Astrocyte (in vitro differentiated cells and primary cell): ENCODE results near the gene PDE4A. TPM values are rescaled to one million over a fixed set of nuclear protein-coding genes. Genes with fewer than 3 reads are reported as not detected.

Source experiments
- DNase-seq: peaks from one replicate; pipeline ENCODE4 v3.0.0-alpha.2; 2010; ENCODE audit warnings: low read depth
- FAIRE-seq: peaks from 2 replicates; lab custom pipeline; 2011; peaks lifted over from hg19 to GRCh38; lab: Jason Lieb, UNC
- H2AFZ ChIP-seq: 2 replicates; pipeline ENCODE4 v1.6.0; 2012; ENCODE audit warnings: low read depth, low read length, inconsistent platforms
- H3K27ac ChIP-seq: 2 replicates; pipeline ENCODE4 v1.5.1; 2011; ENCODE audit warnings: low read depth, low read length, inconsistent platforms
- H3K27me3 ChIP-seq: 2 replicates; pipeline ENCODE4 v1.6.0; 2011; ENCODE audit warnings: low read length, inconsistent platforms; ENCODE audit not compliant: insufficient read depth
- H3K36me3 ChIP-seq: 2 replicates; pipeline ENCODE4 v1.5.1; 2011; ENCODE audit warnings: low read length, inconsistent platforms; ENCODE audit not compliant: insufficient read depth
- H3K4me1 ChIP-seq: 2 replicates; pipeline ENCODE4 v1.5.1; 2011; ENCODE audit warnings: low read length, inconsistent platforms; ENCODE audit not compliant: insufficient read depth
- H3K4me2 ChIP-seq: 2 replicates; pipeline ENCODE4 v1.6.0; 2012; ENCODE audit warnings: low read length, inconsistent platforms
- H3K4me3 ChIP-seq: 2 replicates; pipeline ENCODE4 v1.5.1; 2011; ENCODE audit warnings: low read depth, mild to moderate bottlenecking, low read length, inconsistent platforms; ENCODE audit not compliant: insufficient read depth
- H3K79me2 ChIP-seq: 2 replicates; pipeline ENCODE4 v1.6.0; 2012; ENCODE audit warnings: mild to moderate bottlenecking, low read length, inconsistent platforms; ENCODE audit not compliant: insufficient read depth
- H3K9ac ChIP-seq: 2 replicates; pipeline ENCODE4 v1.6.0; 2012; ENCODE audit warnings: mild to moderate bottlenecking, low read length, inconsistent platforms
- H3K9me3 ChIP-seq: 2 replicates; pipeline ENCODE4 v1.5.1; 2012; ENCODE audit warnings: low read depth, mild to moderate bottlenecking, low read length, inconsistent platforms; ENCODE audit not compliant: insufficient read depth
- H4K20me1 ChIP-seq: 2 replicates; pipeline ENCODE4 v1.6.0; 2012; ENCODE audit warnings: low read length, inconsistent platforms; ENCODE audit not compliant: insufficient read depth
- H3K27ac Mint-ChIP-seq: one replicate; pipeline ENCODE4 v1.8.0; 2021; ENCODE audit warnings: mild to moderate bottlenecking, mixed read lengths; ENCODE audit not compliant: unreplicated experiment
- H3K27me3 Mint-ChIP-seq: one replicate; pipeline ENCODE4 v1.8.0; 2021; ENCODE audit warnings: low read depth, mixed read lengths; ENCODE audit not compliant: unreplicated experiment
- H3K36me3 Mint-ChIP-seq: one replicate; pipeline ENCODE4 v1.8.0; 2021; ENCODE audit warnings: low read depth, mixed read lengths; ENCODE audit not compliant: unreplicated experiment
- H3K4me1 Mint-ChIP-seq: one replicate; pipeline ENCODE4 v1.8.0; 2021; ENCODE audit warnings: low read depth, mixed read lengths; ENCODE audit not compliant: unreplicated experiment
- H3K4me3 Mint-ChIP-seq: one replicate; pipeline ENCODE4 v1.8.0; 2021; ENCODE audit warnings: mild to moderate bottlenecking, moderate library complexity, mixed read lengths; ENCODE audit not compliant: unreplicated experiment
- H3K9me3 Mint-ChIP-seq: one replicate; pipeline ENCODE4 v1.8.0; 2021; ENCODE audit warnings: mild to moderate bottlenecking, mixed read lengths; ENCODE audit not compliant: unreplicated experiment
- EZH2 ChIP-seq: IDR thresholded peaks from 2 replicates; pipeline ENCODE4 v1.6.1; 2012; ENCODE audit warnings: mild to moderate bottlenecking, low read length, inconsistent platforms; ENCODE audit not compliant: insufficient read depth
- total RNA-seq: library from RNA; stranded (reverse); gene quantifications from 2 replicates; pipeline ENCODE4 v1.2.1, GENCODE V29; 2021
- TF ChIP-seq, protein P1 (sequence below): IDR thresholded peaks from 2 replicates; pipeline ENCODE4 v1.5.1; 2011; ENCODE audit warnings: low read depth, mild to moderate bottlenecking, inconsistent platforms, low read length, moderate library complexity; ENCODE audit not compliant: insufficient read depth

PDE4A gene
- total RNA-seq, 1 donor from 2014 or later = 3.2 TPM

DNA sequence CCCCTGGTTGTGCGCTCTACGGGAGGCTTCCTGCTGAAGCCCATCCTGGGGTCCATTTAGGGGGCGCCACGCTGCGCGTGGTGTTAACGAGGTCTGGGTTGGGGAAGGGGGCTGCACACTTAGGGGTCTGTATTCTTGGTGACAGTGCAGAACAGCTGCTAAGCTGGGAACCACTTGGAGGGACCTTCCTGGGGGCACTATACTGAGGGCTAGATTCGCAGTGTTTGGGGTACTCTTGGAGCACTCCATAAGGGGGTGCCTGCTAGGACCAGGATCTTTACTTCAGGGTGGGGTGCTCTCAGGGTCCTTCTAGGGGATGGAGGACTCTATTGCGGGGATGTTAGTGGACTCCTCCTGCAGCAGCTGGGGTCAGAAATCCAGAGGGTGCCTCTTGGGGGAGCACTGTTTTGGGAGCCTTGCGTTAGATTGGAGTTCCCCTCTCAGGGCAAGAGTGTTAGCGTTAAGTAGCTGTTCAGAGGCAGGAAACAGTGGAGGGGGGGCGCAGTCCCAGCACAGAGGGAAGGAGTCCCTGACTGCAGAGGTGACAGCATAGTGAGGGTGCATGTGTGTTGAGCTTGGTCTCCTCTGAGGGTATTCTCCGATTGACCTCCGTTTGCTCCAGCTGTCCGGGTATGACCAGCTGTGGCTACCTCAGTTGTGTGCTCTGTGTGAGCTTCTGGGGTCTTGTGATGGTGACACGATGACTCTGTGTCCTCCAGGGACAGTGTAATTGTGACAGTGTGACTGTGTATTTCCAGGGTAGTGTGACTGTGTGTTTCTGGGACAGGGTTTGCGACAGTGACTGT lies 1.1 kb downstream of the PDE4A start:
- Histone ChIP-seq H3K4me2 (peak overlapping the region; percentile 90), H3K27ac (no peak overlapping the region), H3K4me3 (peak overlapping the region; percentile 17)

DNA sequence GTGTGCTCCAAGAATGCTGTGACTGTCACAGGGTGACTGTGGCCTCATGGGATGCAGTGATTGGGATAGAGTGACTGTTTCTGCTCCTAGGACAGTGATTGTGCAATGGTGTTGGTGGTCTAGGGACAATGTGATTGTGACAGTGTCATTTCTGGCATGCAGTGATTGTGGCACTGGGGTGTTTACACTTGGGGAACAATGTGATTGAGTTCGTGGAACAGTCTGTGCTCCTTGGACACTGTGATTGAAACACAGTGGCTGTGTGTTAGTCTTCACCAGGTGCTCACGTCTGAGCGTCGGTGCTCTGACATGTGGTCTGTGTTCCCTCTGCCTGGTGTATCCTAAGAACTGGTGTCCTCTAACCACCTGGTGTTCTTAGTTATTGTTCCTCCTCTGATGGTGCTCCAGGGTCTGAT lies 1.7 kb downstream of the PDE4A start:
- H3K79me2 ChIP-seq = no peaks in the 10 kb centered on the region
- no peak overlapping the region for H3K9ac ChIP-seq
- FAIRE-seq (no peak), DNase-seq (no peak)
- H4K20me1 ChIP-seq = peaks cover 28% of the 10 kb centered on the region
- H3K4me1 ChIP-seq = peaks cover 44% of the 10 kb centered on the region
- H3K9me3 ChIP-seq = no peaks in the 10 kb centered on the region
- Mint-ChIP-seq H3K36me3 (no peaks in the 10 kb centered on the region), H3K4me1 (peaks cover 16% of the 10 kb centered on the region), H3K4me3 (peak overlapping the region; percentile 79), H3K9me3 (peaks cover 2% of the 10 kb centered on the region), H3K27ac (peak overlapping the region; percentile 80), H3K27me3 (peaks cover 47% of the 10 kb centered on the region)
- H3K4me3 ChIP-seq = no peak overlapping the region
- no peak overlapping the region for H2AFZ ChIP-seq
- no peaks in the 10 kb centered on the region for H3K36me3 ChIP-seq
- no peak overlapping the region for H3K27ac ChIP-seq
- peaks cover 31% of the 10 kb centered on the region for H3K27me3 ChIP-seq
- H3K4me2 ChIP-seq = peak overlapping the region; percentile 90
- TF ChIP-seq, protein P1, sequence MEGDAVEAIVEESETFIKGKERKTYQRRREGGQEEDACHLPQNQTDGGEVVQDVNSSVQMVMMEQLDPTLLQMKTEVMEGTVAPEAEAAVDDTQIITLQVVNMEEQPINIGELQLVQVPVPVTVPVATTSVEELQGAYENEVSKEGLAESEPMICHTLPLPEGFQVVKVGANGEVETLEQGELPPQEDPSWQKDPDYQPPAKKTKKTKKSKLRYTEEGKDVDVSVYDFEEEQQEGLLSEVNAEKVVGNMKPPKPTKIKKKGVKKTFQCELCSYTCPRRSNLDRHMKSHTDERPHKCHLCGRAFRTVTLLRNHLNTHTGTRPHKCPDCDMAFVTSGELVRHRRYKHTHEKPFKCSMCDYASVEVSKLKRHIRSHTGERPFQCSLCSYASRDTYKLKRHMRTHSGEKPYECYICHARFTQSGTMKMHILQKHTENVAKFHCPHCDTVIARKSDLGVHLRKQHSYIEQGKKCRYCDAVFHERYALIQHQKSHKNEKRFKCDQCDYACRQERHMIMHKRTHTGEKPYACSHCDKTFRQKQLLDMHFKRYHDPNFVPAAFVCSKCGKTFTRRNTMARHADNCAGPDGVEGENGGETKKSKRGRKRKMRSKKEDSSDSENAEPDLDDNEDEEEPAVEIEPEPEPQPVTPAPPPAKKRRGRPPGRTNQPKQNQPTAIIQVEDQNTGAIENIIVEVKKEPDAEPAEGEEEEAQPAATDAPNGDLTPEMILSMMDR = no peak
- TF ChIP-seq EZH2 = no peak

More for the DNA sequence above, 1.1 kb downstream of the PDE4A start:
- no peaks in the 10 kb centered on the region for H3K79me2 ChIP-seq
- H3K27me3 ChIP-seq = peaks cover 32% of the 10 kb centered on the region
- no peaks in the 10 kb centered on the region for H3K9me3 ChIP-seq
- Mint-ChIP-seq H3K9me3 (peaks cover 2% of the 10 kb centered on the region), H3K4me1 (peaks cover 16% of the 10 kb centered on the region), H3K4me3 (peak overlapping the region; percentile 79), H3K27ac (peak overlapping the region; percentile 80), H3K27me3 (peaks cover 46% of the 10 kb centered on the region), H3K36me3 (no peaks in the 10 kb centered on the region)
- peaks cover 44% of the 10 kb centered on the region for H3K4me1 ChIP-seq
- no peak for TF ChIP-seq EZH2
- TF ChIP-seq, protein P1 = no peak
- FAIRE-seq = no peak
- no peak overlapping the region for H2AFZ ChIP-seq
- H3K36me3 ChIP-seq = no peaks in the 10 kb centered on the region
- peaks cover 31% of the 10 kb centered on the region for H4K20me1 ChIP-seq
- no peak for DNase-seq
- H3K9ac ChIP-seq = no peak overlapping the region

DNA sequence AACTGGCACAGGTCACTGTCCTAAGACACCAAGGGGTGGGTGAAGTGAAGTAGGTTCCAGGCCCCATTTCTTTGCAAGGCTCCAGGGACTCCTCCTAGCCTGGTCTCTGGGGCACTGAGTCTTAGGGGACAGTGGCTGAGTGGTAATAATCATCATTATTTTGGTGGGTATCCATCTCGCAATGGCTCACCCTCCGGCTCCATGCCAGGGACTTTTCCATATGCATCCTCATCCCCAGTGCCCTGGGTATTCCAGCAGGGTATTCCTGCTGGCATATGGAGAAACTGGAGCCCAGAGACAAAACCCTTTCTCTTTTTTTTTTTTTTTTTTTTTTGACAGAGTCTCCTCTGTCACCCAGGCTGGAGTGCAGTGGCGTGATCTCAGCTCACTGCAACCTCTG lies 2.5 kb downstream of the PDE4A start:
- peaks cover 55% of the 10 kb centered on the region for H3K27me3 Mint-ChIP-seq
- H3K27me3 ChIP-seq = peaks cover 25% of the 10 kb centered on the region

More for the DNA sequence above, 2.5 kb downstream of the PDE4A start:
- Mint-ChIP-seq H3K9me3 (peaks cover 2% of the 10 kb centered on the region), H3K27ac (no peak overlapping the region), H3K36me3 (no peaks in the 10 kb centered on the region), H3K4me3 (no peak overlapping the region), H3K4me1 (peaks cover 16% of the 10 kb centered on the region)
- TF ChIP-seq EZH2 = no peak
- TF ChIP-seq, protein P1 = no peak
- Histone ChIP-seq H3K27ac (no peak overlapping the region), H3K4me2 (no peak overlapping the region), H2AFZ (no peak overlapping the region), H3K36me3 (no peaks in the 10 kb centered on the region), H3K4me1 (peaks cover 39% of the 10 kb centered on the region), H3K4me3 (no peak overlapping the region), H4K20me1 (peaks cover 20% of the 10 kb centered on the region), H3K79me2 (no peaks in the 10 kb centered on the region), H3K9me3 (no peaks in the 10 kb centered on the region), H3K9ac (no peak overlapping the region)
- DNase-seq (no peak), FAIRE-seq (no peak)
